GM19467 (cell line): ENCODE data around the gene SNRPD3.
"Not testable (repeated sequence)": the region's sequence is repeated elsewhere in the genome, so short reads cannot be mapped to it uniquely, and the experiment has no call there.

Experiments
- ATAC-seq: cut with Tn5 transposase; IDR thresholded peaks from one replicate; pipeline ENCODE4 v1.9.1; 2021; ENCODE audit warnings: mild to moderate bottlenecking, moderate library complexity; ENCODE audit not compliant: unreplicated experiment

SNRPD3 gene

DNA sequence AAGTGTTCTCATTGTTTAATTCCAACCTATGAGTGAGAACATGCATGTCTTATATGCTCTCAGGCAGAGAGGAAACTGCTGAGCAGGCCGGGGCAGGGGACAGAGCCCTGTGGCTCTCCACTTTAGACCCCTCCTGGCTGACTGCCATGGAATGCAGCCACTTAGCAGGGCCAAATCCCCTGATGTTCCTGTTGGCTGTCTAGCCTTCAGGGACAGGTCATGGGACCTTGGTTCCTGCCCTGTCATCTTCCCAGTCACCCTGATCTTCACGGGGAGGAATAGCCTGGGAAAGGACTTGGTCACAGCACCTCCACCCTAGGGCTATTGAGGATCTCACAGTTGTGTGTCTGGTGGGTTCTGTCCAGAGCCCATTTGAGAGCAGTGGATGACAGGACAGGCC lies 50.5 kb downstream of the SNRPD3 start:
- not testable (repeated sequence) for ATAC-seq

GRCh38 chr22:24607429-24607983 lies 51.7 kb downstream of the SNRPD3 start:
- not testable (repeated sequence) for ATAC-seq

DNA sequence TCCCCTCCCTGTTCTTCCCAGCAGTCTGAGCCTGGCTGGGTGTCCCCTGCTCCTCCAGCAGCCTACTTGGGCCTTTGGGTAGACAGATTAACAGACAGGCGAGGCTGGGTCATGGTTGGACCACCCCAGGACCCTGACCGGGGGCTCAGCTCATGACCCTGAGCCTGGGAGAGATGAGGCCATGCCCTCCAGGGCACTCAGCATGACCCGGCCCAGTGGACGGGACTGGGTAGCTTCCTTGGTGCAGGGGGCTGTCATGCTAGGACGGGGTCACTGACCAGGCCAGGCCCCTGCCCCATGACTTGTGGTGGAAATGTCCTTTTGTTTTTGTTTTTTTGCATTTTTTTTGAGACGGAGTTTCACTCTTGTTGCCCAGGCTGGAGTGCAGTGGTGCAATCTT lies 52.5 kb downstream of the SNRPD3 start:
- not testable (repeated sequence) for ATAC-seq

DNA sequence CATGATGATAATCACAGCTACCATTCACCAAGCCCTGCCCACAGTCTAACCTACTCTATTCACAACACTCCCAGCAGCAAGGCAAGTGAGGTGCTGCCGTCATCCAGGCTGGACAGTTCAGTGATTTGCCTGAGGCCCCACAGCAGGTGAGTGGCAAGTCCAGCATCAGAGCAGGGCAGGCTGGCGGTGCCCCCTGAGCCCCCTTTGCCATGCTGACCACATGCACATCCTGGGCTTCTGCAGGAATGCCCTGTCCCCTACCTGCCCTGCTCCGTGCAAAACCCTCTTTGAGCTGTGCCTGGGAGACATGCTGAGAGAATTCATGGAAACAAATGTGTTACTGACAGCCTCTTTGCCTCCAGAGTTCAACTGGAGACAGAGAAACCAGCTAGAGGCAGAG lies 54.1 kb downstream of the SNRPD3 start:
- not testable (repeated sequence) for ATAC-seq

GRCh38 chr22:24614794-24615193 lies 59.0 kb downstream of the SNRPD3 start:
- ATAC-seq: not testable (repeated sequence)

GRCh38 chr22:24621244-24621643 lies 65.4 kb downstream of the SNRPD3 start:
- ATAC-seq: not testable (repeated sequence)

DNA sequence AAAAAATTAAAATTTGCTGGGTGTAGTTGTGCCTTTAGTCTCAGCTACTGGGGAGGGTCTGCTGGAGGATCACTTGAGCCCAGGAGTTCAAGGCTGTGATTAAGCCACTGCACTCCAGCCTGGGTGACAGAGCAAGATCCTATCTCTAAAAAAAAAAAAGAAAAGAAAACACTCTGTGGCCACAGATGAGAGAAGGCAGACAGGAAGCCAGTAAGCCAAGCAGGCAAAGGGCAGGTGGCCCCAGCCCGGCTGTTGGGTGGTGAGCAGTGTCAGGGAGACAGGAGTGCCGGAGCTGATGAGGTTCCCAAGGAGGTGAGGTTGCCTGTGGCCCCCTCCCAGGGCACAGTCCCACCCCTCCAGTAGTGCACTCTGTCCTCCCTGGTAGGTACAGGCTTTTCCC lies 66.8 kb downstream of the SNRPD3 start:
- ATAC-seq: not testable (repeated sequence)
